Measurements from ENCODE around the gene PLEKHD1.

The PLEKHD1 gene

DNA sequence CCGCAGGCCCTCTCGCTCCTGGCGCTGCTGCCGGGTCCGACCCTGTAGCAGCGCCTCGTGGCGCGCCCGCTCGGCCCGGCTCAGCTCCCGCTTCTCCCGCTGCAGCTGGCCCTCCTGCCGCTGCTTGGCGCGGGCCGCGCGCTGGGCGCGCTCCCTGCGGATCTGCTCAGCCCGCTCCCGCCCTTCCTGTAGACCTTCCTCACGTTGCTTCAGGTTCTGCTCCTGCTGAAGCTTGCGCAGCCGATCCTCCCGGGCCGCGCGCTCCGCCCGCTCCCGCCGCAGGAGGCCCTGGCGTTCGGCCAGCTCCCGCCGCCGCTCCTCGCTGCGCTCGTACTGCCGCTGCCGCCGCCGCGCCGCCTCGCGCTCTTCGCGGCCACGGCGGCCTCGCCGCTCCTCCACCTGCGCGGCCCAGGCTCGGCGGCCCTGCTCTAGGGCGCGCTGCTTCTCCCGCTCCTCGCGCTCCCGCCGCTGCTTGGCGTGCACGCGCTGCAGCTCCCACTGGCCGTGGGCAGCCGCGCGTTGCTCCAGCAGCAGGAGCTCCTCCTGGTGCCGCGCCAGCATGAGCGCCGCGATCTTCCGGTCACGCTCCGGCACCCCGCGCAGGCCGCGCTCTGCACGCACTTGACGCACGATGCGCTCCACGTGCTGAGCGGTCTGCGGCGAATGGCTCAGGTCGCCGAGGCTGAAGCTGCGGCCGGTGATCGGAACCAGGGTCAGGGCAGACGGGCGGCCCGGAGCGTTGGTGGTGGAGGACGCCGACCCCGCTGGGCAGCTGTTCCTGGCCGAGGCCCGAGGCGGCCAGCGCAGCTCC, 87.7 kb downstream of the PLEKHD1 start:
- TF ChIP-seq, protein P1, sequence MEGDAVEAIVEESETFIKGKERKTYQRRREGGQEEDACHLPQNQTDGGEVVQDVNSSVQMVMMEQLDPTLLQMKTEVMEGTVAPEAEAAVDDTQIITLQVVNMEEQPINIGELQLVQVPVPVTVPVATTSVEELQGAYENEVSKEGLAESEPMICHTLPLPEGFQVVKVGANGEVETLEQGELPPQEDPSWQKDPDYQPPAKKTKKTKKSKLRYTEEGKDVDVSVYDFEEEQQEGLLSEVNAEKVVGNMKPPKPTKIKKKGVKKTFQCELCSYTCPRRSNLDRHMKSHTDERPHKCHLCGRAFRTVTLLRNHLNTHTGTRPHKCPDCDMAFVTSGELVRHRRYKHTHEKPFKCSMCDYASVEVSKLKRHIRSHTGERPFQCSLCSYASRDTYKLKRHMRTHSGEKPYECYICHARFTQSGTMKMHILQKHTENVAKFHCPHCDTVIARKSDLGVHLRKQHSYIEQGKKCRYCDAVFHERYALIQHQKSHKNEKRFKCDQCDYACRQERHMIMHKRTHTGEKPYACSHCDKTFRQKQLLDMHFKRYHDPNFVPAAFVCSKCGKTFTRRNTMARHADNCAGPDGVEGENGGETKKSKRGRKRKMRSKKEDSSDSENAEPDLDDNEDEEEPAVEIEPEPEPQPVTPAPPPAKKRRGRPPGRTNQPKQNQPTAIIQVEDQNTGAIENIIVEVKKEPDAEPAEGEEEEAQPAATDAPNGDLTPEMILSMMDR (conservative IDR thresholded peaks at IDR 0.05; ENCODE audit: low read length) = no peak
- H3K4me3 ChIP-seq (ENCODE audit: low read length) = peak overlapping the region; percentile 20; the same call in 1 of the 2 replicates
- DNase-seq (ENCODE audit: low read depth) = no peak

DNA sequence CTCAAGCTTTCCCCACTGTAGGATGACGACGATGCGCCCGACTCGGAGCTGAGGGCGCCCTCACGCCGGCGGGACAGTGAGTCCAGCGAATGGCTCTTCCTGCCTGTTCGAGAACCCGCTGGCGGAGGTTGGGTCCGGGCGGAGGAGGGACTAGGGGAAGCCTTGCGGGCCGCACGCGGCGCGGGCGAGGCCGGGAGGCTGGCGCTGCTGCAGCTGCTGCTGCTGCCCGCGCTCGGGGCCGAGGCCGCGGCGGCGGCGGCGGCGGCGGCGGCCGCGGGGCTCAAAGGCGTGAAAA, 88.3 kb downstream of the PLEKHD1 start:
- H3K4me3 ChIP-seq (ENCODE audit: low read length) = no peak overlapping the region
- TF ChIP-seq, protein P1 (conservative IDR thresholded peaks at IDR 0.05; ENCODE audit: low read length) = no peak
- DNase-seq (ENCODE audit: low read depth) = no peak

DNA sequence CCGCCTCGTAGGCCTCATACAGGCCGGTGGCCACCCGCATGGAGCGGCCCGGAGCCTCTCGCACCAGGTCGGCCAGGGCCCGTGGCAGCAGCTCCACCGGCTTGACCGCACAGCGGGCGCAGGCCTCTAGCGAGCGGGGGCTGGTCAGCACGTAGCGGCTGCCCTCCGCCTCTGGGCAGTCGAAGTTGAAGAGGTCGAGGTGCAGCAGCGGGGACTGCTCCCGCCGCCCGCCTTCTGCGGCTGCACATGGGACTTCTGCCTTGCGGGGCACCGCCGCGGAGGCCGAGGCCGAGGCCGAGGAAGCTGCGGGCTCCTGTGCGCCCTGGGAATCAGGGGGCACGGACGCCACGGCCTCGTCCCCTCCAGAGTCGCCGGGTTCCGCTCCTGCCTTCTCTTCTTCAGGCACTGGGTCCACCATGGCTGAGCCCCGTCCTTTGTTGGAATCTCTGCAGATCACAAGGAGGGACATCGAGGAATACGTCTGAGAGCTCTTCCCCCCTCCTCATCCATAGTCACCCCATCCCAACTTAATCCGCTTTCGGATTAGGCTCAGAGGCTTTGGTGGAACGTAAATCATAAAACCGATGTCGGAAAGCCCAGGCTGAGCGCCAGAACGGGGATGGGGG, 88.8 kb downstream of the PLEKHD1 start:
- TF ChIP-seq, protein P1 (conservative IDR thresholded peaks at IDR 0.05; ENCODE audit: low read length) = no peak
- no peak for DNase-seq (ENCODE audit: low read depth)
- no peak overlapping the region for H3K4me3 ChIP-seq (ENCODE audit: low read length)

- no peak overlapping the region for H3K4me3 ChIP-seq (ENCODE audit: low read length)
- DNase-seq (ENCODE audit: low read depth) = no peak
Measured at GRCh38 chr14:69573831-69574262, 89.3 kb downstream of the PLEKHD1 start.

GRCh38 chr14:69574263-69574953, 89.9 kb downstream of the PLEKHD1 start, which contains the start of gene CCDC177:
TSS of gene CCDC177 (minus strand) at chr14:69574871. CDS start at chr14:69573622, 1,249 bp downstream.
- peak; percentile 22 for DNase-seq (ENCODE audit: low read depth)
- H3K4me3 ChIP-seq (ENCODE audit: low read length) = no peak within 1 kb of the TSS; the same call in 1 of the 2 replicates
- TF ChIP-seq, protein P1 (conservative IDR thresholded peaks at IDR 0.05; ENCODE audit: low read length) = peak; percentile 92

More at GRCh38 chr14:69573831-69574262, 89.3 kb downstream of the PLEKHD1 start:
- TF ChIP-seq, protein P1 (conservative IDR thresholded peaks at IDR 0.05; ENCODE audit: low read length) = no peak

- no peak for DNase-seq (ENCODE audit: low read depth)
- TF ChIP-seq, protein P1 (conservative IDR thresholded peaks at IDR 0.05; ENCODE audit: low read length) = no peak
- no peak overlapping the region for H3K4me3 ChIP-seq (ENCODE audit: low read length)
Measured at GRCh38 chr14:69574954-69575295, 90.4 kb downstream of the PLEKHD1 start.

Data from AG10803 (cell line).